NCI-H510A treated with DMSO at 0.1 percent for 48 hours (cell line): Measurements from ENCODE around the gene TMTC3.

Source experiments
- DNase-seq: peaks from one replicate; lab custom pipeline; 2025; lab: John Stamatoyannopoulos, UW

Gene TMTC3

DNA sequence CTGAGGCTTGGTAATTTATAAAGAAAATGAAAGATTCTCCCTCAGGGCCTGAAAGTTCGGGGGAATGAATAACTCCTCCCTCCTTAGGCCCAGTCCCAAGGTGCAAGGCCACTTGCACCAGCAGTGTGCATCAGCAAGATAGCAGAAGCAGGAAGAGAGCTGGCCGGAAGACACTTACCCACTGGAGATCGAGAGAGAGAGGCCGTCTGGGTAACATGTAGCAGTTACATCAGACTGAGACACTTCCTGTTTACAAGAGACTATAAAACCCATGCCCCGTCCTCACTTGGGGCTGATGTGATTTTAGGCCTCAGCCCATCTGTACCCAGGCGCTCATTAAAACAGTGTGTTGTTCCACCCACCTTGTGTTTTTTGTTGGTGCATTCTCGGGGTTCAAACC is 85.2 kb downstream of the TMTC3 start:
- no peak for DNase-seq

DNA sequence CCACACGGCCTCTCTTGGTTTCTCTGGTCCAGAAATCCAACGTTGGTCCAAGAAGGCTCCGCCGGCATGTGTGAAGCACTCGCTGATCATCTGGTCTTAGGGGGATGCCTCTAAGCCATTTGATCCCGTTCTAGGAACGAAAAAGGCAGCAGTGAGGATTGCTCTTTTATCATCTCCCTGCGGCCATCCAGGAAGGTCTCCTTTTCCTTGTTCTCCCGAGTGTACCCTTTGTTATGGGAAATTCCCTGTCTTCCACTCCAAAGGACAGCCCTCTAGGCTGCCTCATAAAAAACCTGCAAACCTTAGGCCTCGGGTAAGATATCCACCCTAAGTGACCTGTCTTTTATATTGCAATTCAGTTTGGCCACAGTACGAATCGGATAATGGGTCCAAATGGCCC is 85.8 kb downstream of the TMTC3 start:
- no peak for DNase-seq

DNA sequence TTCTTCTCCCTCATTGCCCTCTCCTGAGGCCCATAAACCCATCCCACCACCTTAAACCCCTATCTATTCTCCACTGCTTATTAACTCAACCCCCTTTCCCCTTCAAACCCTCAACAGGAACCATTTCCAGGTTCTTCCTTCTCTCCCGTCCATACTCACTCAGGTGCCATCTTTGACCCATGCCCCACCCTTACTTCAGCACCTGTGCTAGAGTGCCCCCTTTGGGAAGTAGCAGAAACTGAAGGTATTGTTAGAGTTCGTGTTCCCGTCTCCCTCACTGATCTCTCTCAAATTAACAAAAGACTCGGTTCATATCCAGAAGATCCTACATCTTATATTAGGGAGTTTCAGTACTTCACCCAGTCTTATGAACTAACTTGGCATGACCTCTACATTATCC is 86.6 kb downstream of the TMTC3 start:
- no peak for DNase-seq

DNA sequence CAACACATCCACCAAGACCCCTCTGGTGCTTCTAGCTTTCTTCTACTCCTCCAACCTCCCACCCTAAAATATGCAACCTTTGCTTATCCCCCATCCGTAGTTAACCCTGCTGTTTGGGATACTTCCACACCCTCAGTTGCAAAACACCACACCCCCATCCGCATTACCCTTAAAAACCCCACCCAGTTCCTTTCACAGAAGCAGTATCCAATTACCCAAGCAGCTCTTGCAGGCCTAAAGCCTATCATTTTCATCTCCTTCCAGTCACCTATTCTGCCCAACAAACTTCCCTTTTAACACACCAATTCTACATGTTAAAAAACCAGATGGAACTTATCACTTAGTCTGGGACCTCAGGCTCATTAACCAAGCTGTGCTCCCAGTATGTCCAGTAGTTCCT is 88.2 kb downstream of the TMTC3 start:
- no peak for DNase-seq

DNA sequence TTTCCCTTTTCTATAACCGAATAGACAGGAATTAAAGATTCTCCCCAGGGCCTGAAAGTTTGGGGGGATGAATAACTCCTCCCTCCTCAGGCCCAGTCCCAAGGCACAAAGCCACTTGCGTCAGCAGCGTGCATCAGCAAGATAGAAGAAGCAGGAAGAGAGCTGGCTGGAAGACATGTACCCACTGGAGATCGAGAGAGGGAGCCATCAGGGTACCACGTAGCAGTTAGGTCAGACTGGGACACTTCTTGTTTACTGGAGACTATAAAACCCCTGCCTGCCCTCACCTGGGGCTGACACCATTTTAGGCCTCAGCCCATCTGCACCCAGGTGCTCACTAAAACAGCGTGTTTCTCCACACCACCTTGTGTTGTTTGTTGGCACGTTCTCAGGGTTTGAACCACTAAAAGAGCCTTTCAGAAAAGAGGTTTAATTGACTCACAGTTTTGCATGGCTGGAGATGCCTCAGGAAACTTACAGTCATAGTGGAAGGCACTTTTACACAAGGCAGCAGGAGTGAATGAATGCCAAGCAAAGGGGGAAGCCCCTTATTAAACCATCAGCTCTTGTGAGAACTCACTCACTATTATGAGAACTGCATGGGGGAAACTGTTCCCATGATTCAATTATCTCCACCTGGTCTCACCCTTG is 93.2 kb downstream of the TMTC3 start:
- DNase-seq, result no peak

DNA sequence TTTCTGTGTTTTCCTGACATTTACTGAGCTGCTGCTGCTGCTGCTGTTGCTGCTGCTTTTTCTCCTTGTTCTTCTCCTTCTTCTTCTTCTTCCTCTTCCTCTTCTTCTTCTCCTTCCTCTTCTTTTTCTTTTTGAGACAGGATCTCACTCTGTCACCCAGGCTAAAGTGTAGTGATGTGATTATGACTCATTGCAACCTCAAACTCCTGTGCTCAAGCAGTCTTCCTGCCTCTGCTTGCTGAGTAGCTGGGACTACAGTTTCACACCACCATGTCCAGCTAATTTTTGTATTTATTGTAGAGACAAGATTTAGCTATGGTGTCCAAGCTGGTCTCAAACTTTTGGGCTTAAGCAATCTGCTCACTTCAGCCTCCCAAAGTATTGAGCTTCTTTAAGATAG is 95.8 kb downstream of the TMTC3 start:
- DNase-seq, result no peak

DNA sequence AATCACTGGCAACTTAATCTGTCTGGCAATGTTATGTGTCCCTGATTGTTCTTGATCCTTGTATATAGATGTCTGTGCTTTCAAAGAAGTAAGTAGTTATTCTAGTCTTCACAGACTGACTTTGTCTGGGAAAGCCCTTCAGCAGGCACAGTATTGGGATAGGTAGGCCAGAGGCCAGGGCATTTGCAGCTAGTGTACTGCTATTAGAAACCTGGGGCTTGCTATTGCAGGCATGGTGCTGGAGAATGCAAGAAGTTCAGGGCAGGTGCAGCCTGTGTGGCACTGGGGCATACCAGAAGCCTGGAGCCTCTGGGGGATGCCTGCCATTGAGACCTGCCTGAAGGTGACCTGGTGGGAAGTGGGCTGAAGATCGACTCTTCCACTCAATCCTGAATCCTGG is 96.3 kb downstream of the TMTC3 start:
- DNase-seq, result no peak

DNA sequence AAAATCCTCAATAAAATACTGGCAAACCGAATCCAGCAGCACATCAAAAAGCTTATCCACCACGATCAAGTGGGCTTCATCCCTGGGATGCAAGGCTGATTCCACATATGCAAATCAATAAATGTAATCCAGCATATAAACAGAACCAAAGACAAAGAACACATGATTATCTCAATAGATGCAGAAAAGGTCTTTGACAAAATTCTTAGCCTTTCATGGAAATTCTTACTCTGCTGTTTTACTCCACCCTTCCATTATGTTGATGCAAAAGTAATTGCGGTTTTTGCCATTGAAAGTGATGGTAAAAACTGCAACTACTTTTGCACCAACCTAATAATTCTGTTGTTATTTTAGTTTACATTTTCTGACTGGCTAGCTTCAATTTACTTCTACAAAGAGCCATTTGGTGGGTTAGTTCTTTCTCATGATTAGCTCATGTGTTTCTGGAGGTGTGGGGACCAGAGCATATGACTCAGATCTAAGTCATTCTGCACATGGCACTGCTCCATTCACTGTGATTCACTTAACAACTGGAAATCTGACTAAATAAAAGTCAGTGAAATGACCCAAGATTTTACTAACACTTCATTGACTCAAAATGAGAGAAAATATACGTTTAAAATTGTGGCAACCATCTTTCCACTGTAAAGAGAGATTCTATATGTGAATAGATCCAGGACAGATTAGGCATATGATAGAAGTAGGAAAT is 99.9 kb downstream of the TMTC3 start:
- DNase-seq, result no peak

DNA sequence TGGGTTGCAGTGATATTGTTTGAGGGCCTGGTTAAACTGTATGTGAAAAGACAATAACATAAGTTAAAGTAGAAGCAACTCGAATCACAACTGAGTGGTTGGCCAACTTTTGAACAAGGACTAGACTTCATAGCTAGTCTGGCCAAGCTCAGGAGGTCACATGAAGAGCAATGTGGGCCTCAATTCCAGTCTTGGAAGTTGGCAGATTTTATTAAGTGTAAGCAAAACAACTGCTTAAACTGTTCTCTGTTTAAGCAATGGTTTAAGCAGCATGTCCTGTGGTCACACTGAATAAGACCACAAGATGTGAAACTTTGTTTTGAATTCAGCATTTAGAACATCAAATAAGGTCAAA is 100.4 kb downstream of the TMTC3 start:
- no peak for DNase-seq

DNA sequence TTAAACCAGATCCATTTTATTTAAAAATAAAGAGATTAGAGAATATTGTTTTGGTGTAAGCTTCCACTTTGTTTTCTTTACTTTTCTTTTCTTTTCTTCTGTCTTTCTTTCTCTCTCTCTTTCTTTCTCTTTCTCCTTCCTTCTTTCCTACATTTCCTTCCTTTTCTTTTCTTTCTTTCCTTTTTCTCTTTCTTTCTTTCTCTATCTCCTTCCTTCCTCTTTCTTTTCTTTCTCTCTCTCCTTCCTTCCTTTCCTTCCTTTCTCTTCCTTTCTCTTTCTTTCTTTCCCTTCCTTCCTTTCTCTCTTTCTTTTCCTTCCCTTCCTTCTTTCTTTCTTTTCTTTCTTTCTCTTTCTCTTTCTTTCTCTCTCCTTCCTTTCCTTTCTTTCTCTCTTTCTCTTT is 100.8 kb downstream of the TMTC3 start:
- no peak for DNase-seq

DNA sequence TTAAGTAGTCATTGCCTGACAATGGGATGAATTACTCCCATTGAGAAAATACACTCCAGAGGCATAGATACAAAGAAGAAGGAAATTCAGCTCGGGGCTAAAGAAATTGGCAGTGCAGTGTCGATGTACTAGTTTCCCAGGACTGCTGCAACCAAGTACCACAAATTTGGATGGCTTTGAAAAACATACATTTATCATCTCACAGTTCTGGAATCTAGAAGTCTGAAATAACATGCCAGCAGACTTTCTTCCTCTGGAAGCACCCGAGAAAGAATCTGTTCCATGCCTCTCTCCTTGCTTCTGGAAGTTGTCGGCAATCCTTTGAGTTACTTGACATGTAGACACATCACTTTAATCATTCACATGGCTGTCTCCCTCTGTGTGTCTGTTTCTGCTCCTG is 101.9 kb downstream of the TMTC3 start:
- DNase-seq, result no peak

DNA sequence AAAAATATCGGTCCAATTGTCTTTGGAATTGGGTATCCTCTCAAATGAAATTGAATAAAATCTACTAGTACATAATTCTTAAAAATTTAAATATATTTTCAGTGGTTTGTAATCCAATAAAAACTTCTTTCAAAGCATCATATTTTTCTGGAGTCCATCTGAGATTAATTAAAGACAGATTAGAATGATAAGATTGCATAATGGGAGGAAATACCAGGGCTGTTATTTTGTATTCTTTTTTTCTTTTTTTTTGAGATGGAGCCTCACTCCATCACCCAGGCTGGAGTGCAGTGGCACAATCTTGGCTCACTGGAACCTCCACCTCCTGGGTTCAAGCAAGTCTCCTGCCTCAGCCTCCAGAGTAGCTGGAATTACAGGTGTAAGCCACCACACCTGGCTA is 103.8 kb downstream of the TMTC3 start:
- no peak for DNase-seq

DNA sequence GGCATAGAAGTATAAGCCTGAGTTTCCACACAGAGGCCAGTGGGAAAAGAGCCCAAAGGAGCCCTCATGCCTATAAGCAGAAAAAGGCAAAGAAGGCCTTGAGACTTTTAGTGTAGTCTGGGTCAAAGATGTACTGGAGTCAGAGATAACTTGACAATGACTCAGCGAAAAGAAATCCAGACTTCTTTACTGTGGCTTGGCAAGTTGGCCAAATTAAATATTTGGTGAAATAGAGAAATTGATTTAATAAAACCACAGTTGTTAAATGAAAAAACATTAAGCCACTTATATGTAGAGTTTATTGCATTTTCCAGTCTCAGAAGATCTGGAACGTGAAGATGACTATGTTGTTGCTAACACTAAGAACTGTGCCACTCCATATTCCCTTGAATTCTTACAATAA is 105.1 kb downstream of the TMTC3 start:
- DNase-seq, result no peak

DNA sequence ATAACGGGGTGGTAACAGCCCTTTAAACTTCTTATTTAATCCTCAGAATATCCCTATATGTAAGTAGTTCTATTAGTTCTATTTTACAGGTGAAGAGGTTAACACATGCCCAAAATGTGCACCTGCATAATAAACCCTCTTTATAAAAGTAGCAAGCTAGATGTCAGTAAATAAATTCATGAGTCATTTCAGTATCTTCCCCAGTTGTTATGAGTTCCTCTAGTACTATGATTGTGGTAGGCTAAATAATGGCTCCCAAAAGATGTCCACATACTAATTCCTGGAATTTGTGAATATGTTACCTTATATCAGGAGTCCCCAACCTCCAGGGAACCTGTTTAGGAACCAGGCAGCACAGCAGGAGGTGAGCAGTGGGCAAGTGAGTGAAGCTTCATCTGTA is 106.5 kb downstream of the TMTC3 start:
- DNase-seq, result no peak
